Measurements from ENCODE around the gene NDUFAF4. TPM values are rescaled to one million over a fixed set of nuclear protein-coding genes. Genes with fewer than 3 reads are reported as not detected.

NDUFAF4 gene
- polyA plus RNA-seq (2013, experiment 1 of 2; ENCODE audit: insufficient read length), result 27.9 TPM
- polyA plus RNA-seq (2013, experiment 2 of 2; ENCODE audit: insufficient read length), result 27.1 TPM

- peak; percentile 93 for DNase-seq
Measured at GRCh38 chr6:96897396-96898240, at the start of gene NDUFAF4. NDUFAF4 (minus strand) TSS chr6:96897891; CDS start chr6:96897801, 90 bp downstream.

- DNase-seq, result no peak
Measured at GRCh38 chr6:96947055-96947454, 49.4 kb upstream of the NDUFAF4 start.

GRCh38 chr6:96943555-96944215, 46.0 kb upstream of the NDUFAF4 start:
- DNase-seq, result no peak

GRCh38 chr6:96942676-96943075, 45.0 kb upstream of the NDUFAF4 start:
- DNase-seq, result no peak

- DNase-seq, result no peak
Measured at GRCh38 chr6:96940322-96940721, 42.6 kb upstream of the NDUFAF4 start.

- DNase-seq, result peak; percentile 63
Measured at GRCh38 chr6:96939007-96939805, 41.5 kb upstream of the NDUFAF4 start.

GRCh38 chr6:96934087-96934486, 36.4 kb upstream of the NDUFAF4 start:
- DNase-seq, result no peak

GRCh38 chr6:96931198-96931597, 33.5 kb upstream of the NDUFAF4 start:
- DNase-seq, result no peak

- no peak for DNase-seq
Measured at GRCh38 chr6:96929741-96930140, 32.0 kb upstream of the NDUFAF4 start.

GRCh38 chr6:96927660-96928059, 30.0 kb upstream of the NDUFAF4 start:
- DNase-seq, result no peak

- DNase-seq, result no peak
Measured at GRCh38 chr6:96926425-96926824, 28.7 kb upstream of the NDUFAF4 start.

- DNase-seq, result no peak
Measured at GRCh38 chr6:96925290-96925687, 27.6 kb upstream of the NDUFAF4 start.

- no peak for DNase-seq
Measured at GRCh38 chr6:96923871-96924493, 26.3 kb upstream of the NDUFAF4 start.

- DNase-seq, result no peak
Measured at GRCh38 chr6:96923400-96923799, 25.7 kb upstream of the NDUFAF4 start.

GRCh38 chr6:96917098-96917497, 19.4 kb upstream of the NDUFAF4 start:
- DNase-seq, result no peak

GRCh38 chr6:96913621-96914020, 15.9 kb upstream of the NDUFAF4 start:
- DNase-seq, result no peak

GRCh38 chr6:96911751-96912150, 14.1 kb upstream of the NDUFAF4 start:
- DNase-seq, result no peak

- DNase-seq, result no peak
Measured at GRCh38 chr6:96911171-96911570, 13.5 kb upstream of the NDUFAF4 start.

GRCh38 chr6:96909811-96910210, 12.1 kb upstream of the NDUFAF4 start:
- DNase-seq, result no peak

- no peak for DNase-seq
Measured at GRCh38 chr6:96907498-96907897, 9.8 kb upstream of the NDUFAF4 start.

GRCh38 chr6:96900873-96901272, 3.2 kb upstream of the NDUFAF4 start:
- no peak for DNase-seq

GRCh38 chr6:96899451-96899998, 1.8 kb upstream of the NDUFAF4 start:
- DNase-seq, result no peak

All from fibroblast of skin of scalp (primary cell).